H1 (cell line): ENCODE data around the gene OTUD4. TPM values are rescaled to one million over a fixed set of nuclear protein-coding genes. Genes with fewer than 3 reads are reported as not detected.

Experiments used
- CTCF ChIA-PET: fragments of 300-600 bp; sonication (Branson Sonifier 250); formaldehyde crosslinking; loops from one replicate; lab custom pipeline; 2021; ENCODE audit not compliant: partially characterized antibody; lab: Charles Lee
- POLR2A ChIA-PET: fragments of 300-600 bp; sonication (Branson Sonifier 250); formaldehyde crosslinking; loops from one replicate; lab custom pipeline; 2021; ENCODE audit warnings: inconsistent platforms; ENCODE audit not compliant: partially characterized antibody; lab: Charles Lee
- DNase-seq, 2 experiments: peaks; one replicate each; pipeline versions ENCODE4 v3.0.0 to v3.0.0-alpha.2; 2010 to 2022; ENCODE audit warnings: low spot score in 2 of 2, low read depth in 1 of 2, mixed read lengths in 1 of 2
- FAIRE-seq: peaks from 2 replicates; lab custom pipeline; 2011; peaks lifted over from hg19 to GRCh38; lab: Jason Lieb, UNC
- H2AFZ ChIP-seq: 2 replicates; pipeline ENCODE4 v1.8.1; 2012; ENCODE audit warnings: low read length, inconsistent platforms
- H2AK5ac ChIP-seq: 2 replicates; pipeline ENCODE4 v1.6.1; 2013; ENCODE audit warnings: low read depth, low read length
- H2BK120ac ChIP-seq: replicated peaks from 2 replicates; pipeline ENCODE3; 2013; ENCODE audit warnings: low read depth, low read length, inconsistent platforms
- H2BK12ac ChIP-seq: 2 replicates; pipeline ENCODE4 v1.6.1; 2013; ENCODE audit warnings: low read depth, low read length
- H2BK15ac ChIP-seq: 2 replicates; pipeline ENCODE4 v1.6.1; 2013; ENCODE audit warnings: low read length
- H2BK20ac ChIP-seq: 2 replicates; pipeline ENCODE4 v1.6.1; 2013; ENCODE audit warnings: low read length
- H2BK5ac ChIP-seq: 2 replicates; pipeline ENCODE4 v1.6.1; 2013; ENCODE audit warnings: low read depth, low read length
- H3K14ac ChIP-seq: 2 replicates; pipeline ENCODE4 v1.6.1; 2013; ENCODE audit warnings: inconsistent platforms; ENCODE audit not compliant: insufficient read length
- H3K18ac ChIP-seq: 2 replicates; pipeline ENCODE4 v1.6.1; 2013; ENCODE audit warnings: low read length; ENCODE audit errors: extremely low read depth
- H3K23ac ChIP-seq: 2 replicates; pipeline ENCODE4 v1.6.1; 2013; ENCODE audit warnings: inconsistent platforms; ENCODE audit not compliant: insufficient read length
- H3K23me2 ChIP-seq: 2 replicates; pipeline ENCODE4 v1.6.1; 2013; ENCODE audit warnings: low read depth, low read length
- H3K27ac ChIP-seq: 2 replicates; pipeline ENCODE4 v1.6.1; 2011; ENCODE audit warnings: low read depth, low read length, inconsistent platforms
- H3K27me3 ChIP-seq, 4 experiments: replicated peaks in 1 of 4; 1 replicate in 1 of 4; 2 replicates in 3 of 4; pipeline versions ENCODE4 v1.6.1 to v1.8.1; 2011 to 2013; ENCODE audit warnings: low read length in 3 of 4, mild to moderate bottlenecking in 3 of 4, inconsistent platforms in 2 of 4, mixed read lengths in 2 of 4, moderate library complexity in 1 of 4; ENCODE audit not compliant: control insufficient read depth in 3 of 4, insufficient read depth in 3 of 4; ENCODE audit errors: extremely low read depth in 1 of 4
- H3K36me3 ChIP-seq, 4 experiments: 2 replicates each; pipeline versions ENCODE4 v1.6.1 to v1.8.1; 2011 to 2013; ENCODE audit warnings: mild to moderate bottlenecking in 4 of 4, low read length in 3 of 4, moderate library complexity in 2 of 4, control low read depth in 1 of 4, inconsistent platforms in 1 of 4; ENCODE audit not compliant: insufficient read depth in 4 of 4, control insufficient read depth in 2 of 4
- H3K4ac ChIP-seq: replicated peaks from 2 replicates; pipeline ENCODE3; 2013; ENCODE audit warnings: low read length, low read depth, mixed read lengths, inconsistent platforms; ENCODE audit not compliant: insufficient read length
- H3K4me1 ChIP-seq, 4 experiments: replicated peaks in 1 of 4; 1 replicate in 1 of 4; 2 replicates in 3 of 4; pipeline versions ENCODE4 v1.6.1 to v1.8.1; 2011 to 2013; ENCODE audit warnings: low read length in 3 of 4, inconsistent platforms in 2 of 4, mixed read lengths in 1 of 4; ENCODE audit not compliant: insufficient read depth in 4 of 4, control insufficient read depth in 3 of 4
- H3K4me2 ChIP-seq, 2 experiments: 2 replicates each; pipeline versions ENCODE4 v1.6.1 to v1.8.1; 2011 to 2013; ENCODE audit warnings: low read depth in 2 of 2, low read length in 2 of 2, control low read depth in 1 of 2, inconsistent platforms in 1 of 2, mild to moderate bottlenecking in 1 of 2; ENCODE audit not compliant: insufficient read depth in 1 of 2
- H3K4me3 ChIP-seq, 4 experiments: fragments of 200-600, 300-600 bp in 1 of 4; sonication (generic), shearing (Covaris generic), sonication (Bioruptor Twin) in 1 of 4; 2 replicates each; pipeline versions ENCODE4 v1.5.1 to v1.8.1; 2011 to 2016; ENCODE audit warnings: low read length in 4 of 4, low read depth in 3 of 4, control low read depth in 2 of 4, inconsistent platforms in 2 of 4, mild to moderate bottlenecking in 2 of 4, mixed read lengths in 1 of 4, moderate library complexity in 1 of 4; ENCODE audit not compliant: insufficient read depth in 2 of 4; ENCODE audit errors: extremely low read depth in 1 of 4
- H3K56ac ChIP-seq: replicated peaks from 2 replicates; pipeline ENCODE3; 2013; ENCODE audit warnings: low read depth, mild to moderate bottlenecking, mixed read lengths, low read length, inconsistent platforms; ENCODE audit not compliant: insufficient read length
- H3K79me1 ChIP-seq: 2 replicates; pipeline ENCODE4 v1.6.1; 2013; ENCODE audit warnings: low read depth, low read length, control low read depth
- H3K79me2 ChIP-seq, 2 experiments: 2 replicates each; pipeline versions ENCODE4 v1.6.1 to v1.8.1; 2012 to 2013; ENCODE audit warnings: low read length in 2 of 2, mild to moderate bottlenecking in 2 of 2, inconsistent platforms in 1 of 2; ENCODE audit not compliant: insufficient read depth in 2 of 2, control insufficient read depth in 1 of 2
- H3K9ac ChIP-seq, 4 experiments: replicated peaks in 1 of 4; 1 replicate in 1 of 4; 2 replicates in 3 of 4; pipeline versions ENCODE4 v1.6.1 to v1.8.1; 2011 to 2013; ENCODE audit warnings: low read depth in 3 of 4, low read length in 3 of 4, control low read depth in 2 of 4, mild to moderate bottlenecking in 2 of 4, moderate library complexity in 2 of 4, inconsistent platforms in 1 of 4; ENCODE audit errors: extremely low read depth in 1 of 4
- H3K9me3 ChIP-seq, 2 experiments: 2 replicates each; pipeline versions ENCODE4 v1.6.1 to v1.8.1; 2012 to 2013; ENCODE audit warnings: mild to moderate bottlenecking in 2 of 2, moderate library complexity in 2 of 2, control low read depth in 1 of 2, inconsistent platforms in 1 of 2, low read depth in 1 of 2, low read length in 1 of 2, mixed read lengths in 1 of 2; ENCODE audit not compliant: insufficient read depth in 2 of 2
- H4K20me1 ChIP-seq, 2 experiments: replicated peaks in 1 of 2; 2 replicates each; pipeline versions ENCODE3 to v1.8.1; 2011 to 2013; ENCODE audit warnings: inconsistent platforms in 2 of 2, low read length in 2 of 2, mild to moderate bottlenecking in 1 of 2; ENCODE audit not compliant: insufficient read depth in 2 of 2, control insufficient read depth in 1 of 2
- H4K5ac ChIP-seq: 2 replicates; pipeline ENCODE4 v1.6.1; 2013; ENCODE audit warnings: low read length, low read depth, mixed read lengths, inconsistent platforms; ENCODE audit not compliant: insufficient read length
- H4K8ac ChIP-seq: 2 replicates; pipeline ENCODE4 v1.8.0; 2013; ENCODE audit warnings: mild to moderate bottlenecking, moderate library complexity, low read length, inconsistent platforms; ENCODE audit not compliant: insufficient read depth; ENCODE audit errors: extremely low read depth
- H4K91ac ChIP-seq: replicated peaks from 2 replicates; pipeline ENCODE3; 2013; ENCODE audit warnings: low read length, mixed read lengths, inconsistent platforms; ENCODE audit not compliant: insufficient read length
- BCL11A ChIP-seq, 2 experiments: IDR thresholded peaks; one replicate each; pipeline ENCODE4 v1.6.1; 2011; ENCODE audit warnings: low read depth in 2 of 2, low read length in 2 of 2, mild to moderate bottlenecking in 2 of 2
- CREB1 ChIP-seq: IDR thresholded peaks from 2 replicates; pipeline ENCODE4 v1.6.1; 2012; ENCODE audit warnings: inconsistent platforms
- CTBP2 ChIP-seq: IDR thresholded peaks from 2 replicates; pipeline ENCODE4 v1.7.0; 2011; ENCODE audit warnings: borderline replicate concordance, mild to moderate bottlenecking, moderate library complexity, mixed read lengths, low read length; ENCODE audit not compliant: insufficient read depth, insufficient read length
- EGR1 ChIP-seq: IDR thresholded peaks from 2 replicates; pipeline ENCODE4 v1.6.1; 2011; ENCODE audit warnings: low read depth, low read length, borderline replicate concordance
- GABPA ChIP-seq: IDR thresholded peaks from 2 replicates; pipeline ENCODE4 v1.6.1; 2011; ENCODE audit warnings: mild to moderate bottlenecking, low read length, moderate library complexity, borderline replicate concordance; ENCODE audit not compliant: insufficient read depth
- HDAC2 ChIP-seq, 2 experiments: fragments of 300-600 bp in 1 of 2; sonication (generic) in 1 of 2; IDR thresholded peaks; 2 replicates each; pipeline ENCODE4 v1.6.1; 2011 to 2012; ENCODE audit warnings: low read depth in 2 of 2, low read length in 2 of 2, mild to moderate bottlenecking in 2 of 2, moderate library complexity in 2 of 2, borderline replicate concordance in 1 of 2, inconsistent platforms in 1 of 2
- JUN ChIP-seq: IDR thresholded peaks from 2 replicates; pipeline ENCODE4 v1.6.1; 2011; ENCODE audit warnings: low read depth, mild to moderate bottlenecking, improper control_type of control experiment, low read length
- POLR2A ChIP-seq, 2 experiments: IDR thresholded peaks; 1 replicate in 1 of 2; 2 replicates in 1 of 2; pipeline ENCODE4 v1.6.1; 2011; ENCODE audit warnings: low read depth in 2 of 2, low read length in 2 of 2, mild to moderate bottlenecking in 2 of 2; ENCODE audit errors: control extremely low read depth in 1 of 2
- SP1 ChIP-seq: IDR thresholded peaks from 2 replicates; pipeline ENCODE4 v1.6.1; 2011; ENCODE audit warnings: low read depth, low read length
- SUZ12 ChIP-seq: fragments of 200-600 bp; sonication (generic); IDR thresholded peaks from 2 replicates; pipeline ENCODE4 v1.6.1; 2012; ENCODE audit warnings: mild to moderate bottlenecking, inconsistent platforms, low read length, moderate library complexity, mixed read lengths
- TAF1 ChIP-seq: IDR thresholded peaks from 2 replicates; pipeline ENCODE4 v1.6.1; 2011; ENCODE audit warnings: mild to moderate bottlenecking, low read depth, low read length
- WGBS, 2 experiments: shearing (Covaris generic) in 1 of 2; methylation state at CpG; one replicate each; pipeline versions ENCODE4 v1.1.6 to v1.1.7; 2013 to 2015; ENCODE audit warnings: low lambda C conversion rate in 2 of 2, mixed read lengths in 2 of 2, inconsistent platforms in 1 of 2, low coverage in 1 of 2, missing lambda C conversion rate in 1 of 2; ENCODE audit not compliant: insufficient replicate concordance in 2 of 2, insufficient coverage in 1 of 2, insufficient read length in 1 of 2; ENCODE audit errors: extremely low coverage in 1 of 2, missing lambda C conversion rate in 1 of 2; 5-methylcytosine and 5-hydroxymethylcytosine counted together
- polyA plus RNA-seq, 7 experiments: library from polyadenylated mRNA; depleted of rRNA in 3 of 7; stranded (reverse) in 5 of 7; unstranded in 2 of 7; fragments of >200 nt in 5 of 7; fragments of 200-250 nt in 2 of 7; gene quantifications; 1 replicate in 5 of 7; 2 replicates in 1 of 7; 4 replicates in 1 of 7; pipeline versions ENCODE4 v1.2.1 to v1.2.3, GENCODE V29; 2011 to 2013; ENCODE audit warnings: missing spikeins in 2 of 7, mixed read lengths in 2 of 7
- total RNA-seq: library from RNA; stranded (reverse); fragmentation: NEBNext Ultra II Directional; extraction: Animal tissue kit (Norgen Biotek cat#: 25700); gene quantifications from 2 replicates; pipeline ENCODE4 v1.2.1, GENCODE V29; 2021

The OTUD4 gene
- total and polyA plus RNA-seq, 2 of the 8 experiments (the other 6 are each of a cell fraction or from before 2014, with no cell fraction given), result 17.4 to 57.0 TPM

GRCh38 chr4:145219090-145219489 is 38.7 kb upstream of the OTUD4 start:
- no peak overlapping the region for H4K5ac ChIP-seq
- H4K20me1 ChIP-seq, result no peaks in the 10 kb centered on the region
- no peak overlapping the region for H3K4me2 ChIP-seq
- no peak overlapping the region for H3K4ac ChIP-seq
- no peaks in the 10 kb centered on the region for H3K36me3 ChIP-seq
- no peak overlapping the region for H3K27ac ChIP-seq
- H3K9ac ChIP-seq, result no peak overlapping the region
- no peaks in the 10 kb centered on the region for H3K79me1 ChIP-seq
- H2BK20ac ChIP-seq, result no peak overlapping the region
- no peak overlapping the region for H3K56ac ChIP-seq
- H2BK15ac ChIP-seq, result no peak overlapping the region
- H2BK120ac ChIP-seq, result no peak overlapping the region
- no peak overlapping the region for H2BK12ac ChIP-seq
- H2AK5ac ChIP-seq, result no peak overlapping the region
- H3K23me2 ChIP-seq, result no peaks in the 10 kb centered on the region
- H3K4me1 ChIP-seq, result peaks cover 0 to 3% (median 0%) of the 10 kb centered on the region in 4 experiments; a peak in 1 of 7 replicates
- no peaks in the 10 kb centered on the region for H3K27me3 ChIP-seq
- no peak overlapping the region for H3K14ac ChIP-seq
- no peak overlapping the region for H2BK5ac ChIP-seq
- ChIA-PET CTCF (interaction anchor here (0.5 to 3.8 kb wide), 6 partner anchors 15 to 393 kb away, joined by 3 to 25 read pairs (median 10); no protein-coding TSS in a partner anchor), POLR2A (no interaction called here)
- no peak overlapping the region for H4K8ac ChIP-seq
- 100% methylated on average over 2 of the region's 2 CpGs; no CpG with 5 or more reads in 1 of the 2 experiments for WGBS, 2 experiments
- no peak overlapping the region for H3K18ac ChIP-seq
- FAIRE-seq (no peak), DNase-seq (no peak)
- no peak overlapping the region for H4K91ac ChIP-seq
- H3K23ac ChIP-seq, result no peak overlapping the region
- H3K9me3 ChIP-seq, result no peaks in the 10 kb centered on the region
- H3K79me2 ChIP-seq, result no peaks in the 10 kb centered on the region
- 0 out of 2 replicates have a peak overlapping the region, but pooled peaks have one; percentile 49 for H2AFZ ChIP-seq
- H3K4me3 ChIP-seq, result no peak overlapping the region
- TF ChIP-seq SP1 (no peak), BCL11A (IDR thresholded peaks at IDR 0.05; ENCODE audit: low read depth in 2 of 2, low read length in 2 of 2) (no peak), JUN (no peak), HDAC2 (IDR thresholded peaks at IDR 0.05; ENCODE audit: borderline replicate concordance in 1 of 2, low read depth in 2 of 2, low read length in 2 of 2) (no peak), CTBP2 (no peak), TAF1 (no peak), SUZ12 (no peak), CREB1 (no peak), EGR1 (no peak), POLR2A (IDR thresholded peaks at IDR 0.05; ENCODE audit: control extremely low read depth in 1 of 2, low read depth in 2 of 2, low read length in 2 of 2) (no peak), GABPA (no peak)
